Fibroblast of villous mesenchyme (primary cell): ENCODE data around the gene ZNF462. TPM values are rescaled to one million over a fixed set of nuclear protein-coding genes. Genes with fewer than 3 reads are reported as not detected.
A peak's percentile ranks its signal among the peaks of the same experiment; 100 is the strongest.

ENCODE experiments used
- DNase-seq: peaks from one replicate; pipeline ENCODE4 v3.0.0-alpha.2; 2010; ENCODE audit warnings: low read depth
- H3K4me3 ChIP-seq: 2 replicates; pipeline ENCODE4 v1.5.1; 2011; ENCODE audit warnings: low read depth, mild to moderate bottlenecking, low read length
- CTCF ChIP-seq: IDR thresholded peaks from 2 replicates; pipeline ENCODE4 v1.5.1; 2012; ENCODE audit warnings: low read depth, mild to moderate bottlenecking, low read length; ENCODE audit not compliant: insufficient read depth
- total RNA-seq: library from RNA; depleted of rRNA; stranded (reverse); fragments of >200 nt; gene quantifications from 2 replicates; pipeline ENCODE4 v1.2.3, GENCODE V29; 2012

ZNF462 gene
- total RNA-seq, 1 donor, result 32.4 TPM

- peak; percentile 40 for DNase-seq
- H3K4me3 ChIP-seq, result no peak overlapping the region
- no peak for TF ChIP-seq CTCF
Measured at GRCh38 chr9:106929471-106930177, 66.7 kb downstream of the ZNF462 start.

GRCh38 chr9:106930477-106930876 lies 67.5 kb downstream of the ZNF462 start:
- no peak for DNase-seq
- TF ChIP-seq CTCF, result no peak
- no peak overlapping the region for H3K4me3 ChIP-seq

- no peak for TF ChIP-seq CTCF
- DNase-seq, result no peak
- no peak overlapping the region for H3K4me3 ChIP-seq
Measured at GRCh38 chr9:106931466-106931865, 68.5 kb downstream of the ZNF462 start.

GRCh38 chr9:106932178-106932577 lies 69.2 kb downstream of the ZNF462 start:
- no peak for TF ChIP-seq CTCF
- no peak overlapping the region for H3K4me3 ChIP-seq
- no peak for DNase-seq

- DNase-seq, result no peak
- TF ChIP-seq CTCF, result no peak
- no peak overlapping the region for H3K4me3 ChIP-seq
Measured at GRCh38 chr9:106932675-106933074, 69.7 kb downstream of the ZNF462 start.

GRCh38 chr9:106933470-106933869 lies 70.5 kb downstream of the ZNF462 start:
- no peak for TF ChIP-seq CTCF
- DNase-seq, result peak; percentile 34
- H3K4me3 ChIP-seq, result no peak overlapping the region
